HepG2 (cell line): ENCODE data around the gene THOC6. TPM values are rescaled to one million over a fixed set of nuclear protein-coding genes. Genes with fewer than 3 reads are reported as not detected.

Experiments
- ATAD3A ChIP-seq: sonication (generic); formaldehyde crosslinking; IDR thresholded peaks from 2 replicates; pipeline ENCODE4 v1.4.0; 2020; ENCODE audit warnings: missing genetic modification reagents
- BORCS8-MEF2B ChIP-seq: sonication (generic); formaldehyde crosslinking; IDR thresholded peaks from 2 replicates; pipeline ENCODE4 v1.8.0; 2022; ENCODE audit warnings: mild to moderate bottlenecking, missing genetic modification reagents
- BRCA1 ChIP-seq: sonication (generic); formaldehyde crosslinking; IDR thresholded peaks from 2 replicates; pipeline ENCODE4 v1.4.0; 2020; ENCODE audit warnings: missing genetic modification reagents
- CHCHD3 ChIP-seq: sonication (generic); formaldehyde crosslinking; IDR thresholded peaks from 2 replicates; pipeline ENCODE4 v1.8.0; 2022; ENCODE audit warnings: mild to moderate bottlenecking, missing genetic modification reagents, moderate library complexity
- MEF2D ChIP-seq: sonication (generic); formaldehyde crosslinking; IDR thresholded peaks from 2 replicates; pipeline ENCODE4 v1.5.1; 2020; ENCODE audit warnings: mild to moderate bottlenecking, missing genetic modification reagents
- NBN ChIP-seq: fragments of 450-650 bp; conservative IDR thresholded peaks from 2 replicates; pipeline ENCODE4 v1.6.1; 2017
- PAX8 ChIP-seq: sonication (generic); formaldehyde crosslinking; IDR thresholded peaks from 2 replicates; pipeline ENCODE4 v1.8.0; 2022; ENCODE audit warnings: mild to moderate bottlenecking, missing genetic modification reagents, borderline replicate concordance
- REL ChIP-seq: sonication (generic); formaldehyde crosslinking; conservative IDR thresholded peaks from 2 replicates; pipeline ENCODE4 v1.8.0; 2022; ENCODE audit warnings: mild to moderate bottlenecking, missing genetic modification reagents, moderate library complexity
- SIX4 ChIP-seq: sonication (generic); formaldehyde crosslinking; IDR thresholded peaks from 2 replicates; pipeline ENCODE4 v1.4.0; 2020; ENCODE audit warnings: missing genetic modification reagents
- SRSF9 ChIP-seq: fragments of 200-400 bp; formaldehyde crosslinking; IDR thresholded peaks from 2 replicates; pipeline ENCODE4 v1.6.1; 2018; ENCODE audit warnings: borderline replicate concordance, mild to moderate bottlenecking, low read depth, low read length; ENCODE audit not compliant: insufficient read depth, poor library complexity, severe bottlenecking
- ZBTB7B ChIP-seq: sonication (generic); formaldehyde crosslinking; IDR thresholded peaks from 2 replicates; pipeline ENCODE4 v1.4.0; 2020; ENCODE audit warnings: missing genetic modification reagents
- ZGPAT ChIP-seq: IDR thresholded peaks from 2 replicates; pipeline ENCODE4 v1.6.1; 2016; ENCODE audit warnings: mild to moderate bottlenecking
- ZNF235 ChIP-seq: sonication (generic); formaldehyde crosslinking; IDR thresholded peaks from 2 replicates; pipeline ENCODE4 v1.8.1; 2023; ENCODE audit warnings: mild to moderate bottlenecking, missing genetic modification reagents, borderline replicate concordance
- ZNF414 ChIP-seq: sonication (generic); formaldehyde crosslinking; IDR thresholded peaks from 2 replicates; pipeline ENCODE4 v1.5.0; 2020; ENCODE audit warnings: missing genetic modification reagents
- ZNF530 ChIP-seq: sonication (generic); formaldehyde crosslinking; IDR thresholded peaks from 2 replicates; pipeline ENCODE4 v1.5.0; 2020; ENCODE audit warnings: low read depth, mild to moderate bottlenecking, missing genetic modification reagents
- ZNF746 ChIP-seq: sonication (generic); formaldehyde crosslinking; IDR thresholded peaks from 2 replicates; pipeline ENCODE4 v1.8.0; 2022; ENCODE audit warnings: mild to moderate bottlenecking, missing genetic modification reagents
- ZNF747 ChIP-seq: sonication (generic); formaldehyde crosslinking; IDR thresholded peaks from 2 replicates; pipeline ENCODE4 v1.8.1; 2023; ENCODE audit warnings: missing genetic modification reagents, mild to moderate bottlenecking, borderline replicate concordance
- ZNF761 ChIP-seq: sonication (generic); formaldehyde crosslinking; conservative IDR thresholded peaks from 2 replicates; pipeline ENCODE4 v1.4.0; 2020; ENCODE audit warnings: mild to moderate bottlenecking, missing genetic modification reagents
- ZNF768 ChIP-seq: sonication (generic); formaldehyde crosslinking; IDR thresholded peaks from 2 replicates; pipeline ENCODE4 v1.4.0; 2020; ENCODE audit warnings: missing genetic modification reagents
- ZSCAN21 ChIP-seq: sonication (generic); formaldehyde crosslinking; IDR thresholded peaks from 2 replicates; pipeline ENCODE4 v1.8.0; 2022; ENCODE audit warnings: mild to moderate bottlenecking, missing genetic modification reagents, moderate library complexity, borderline replicate concordance
- polyA plus RNA-seq, 8 experiments: library from polyadenylated mRNA; depleted of rRNA in 3 of 8; stranded (reverse) in 7 of 8; unstranded in 1 of 8; fragments of >200 nt; fragmentation: Illumina TruSeq in 4 of 8; extraction: Trizol in 4 of 8; gene quantifications; 2 replicates each; pipeline versions ENCODE4 v1.2.1 to v1.2.3, GENCODE V29; 2011 to 2016; ENCODE audit warnings: low read depth in 4 of 8, missing spikeins in 1 of 8, mixed read lengths in 1 of 8; ENCODE audit not compliant: insufficient read depth in 1 of 8
- total RNA-seq, 5 experiments: library from RNA; depleted of rRNA; stranded (reverse); fragments of >200 nt; fragmentation: Illumina TruSeq; extraction: Trizol; gene quantifications; 2 replicates each; pipeline ENCODE4 v1.2.3, GENCODE V29; 2016; ENCODE audit warnings: low read depth in 1 of 5
- TF ChIP-seq, protein P1 (sequence below): sonication (generic); formaldehyde crosslinking; IDR thresholded peaks from 2 replicates; pipeline ENCODE4 v1.5.1; 2020; ENCODE audit warnings: mild to moderate bottlenecking, missing genetic modification reagents, borderline replicate concordance
- TF ChIP-seq, protein P2 (sequence below): sonication (generic); formaldehyde crosslinking; IDR thresholded peaks from 2 replicates; pipeline ENCODE4 v1.5.0; 2020; ENCODE audit warnings: mild to moderate bottlenecking, missing genetic modification reagents
- TF ChIP-seq, protein P3 (sequence below): sonication (generic); IDR thresholded peaks from 2 replicates; pipeline ENCODE4 v1.6.1; 2016; ENCODE audit warnings: low read depth, borderline replicate concordance
- TF ChIP-seq, protein P4 (sequence below): IDR thresholded peaks from 2 replicates; pipeline ENCODE4 v1.6.1; 2016; ENCODE audit warnings: missing biosample characterization, missing genetic modification reagents, low read depth

Gene THOC6
- total and polyA plus RNA-seq, 2 of the 13 experiments (the other 11 are each of a cell fraction or from before 2014, with no cell fraction given), result 32.1 to 37.0 TPM

- TF ChIP-seq, protein P1, sequence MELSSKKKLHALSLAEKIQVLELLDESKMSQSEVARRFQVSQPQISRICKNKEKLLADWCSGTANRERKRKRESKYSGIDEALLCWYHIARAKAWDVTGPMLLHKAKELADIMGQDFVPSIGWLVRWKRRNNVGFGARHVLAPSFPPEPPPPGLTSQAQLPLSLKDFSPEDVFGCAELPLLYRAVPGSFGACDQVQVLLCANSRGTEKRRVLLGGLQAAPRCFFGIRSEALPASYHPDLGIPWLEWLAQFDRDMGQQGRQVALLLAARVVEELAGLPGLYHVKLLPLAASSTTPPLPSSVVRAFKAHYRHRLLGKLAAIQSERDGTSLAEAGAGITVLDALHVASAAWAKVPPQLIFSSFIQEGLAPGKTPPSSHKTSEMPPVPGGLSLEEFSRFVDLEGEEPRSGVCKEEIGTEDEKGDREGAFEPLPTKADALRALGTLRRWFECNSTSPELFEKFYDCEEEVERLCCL (CRISPR knock-in tag), result no peak
- no peak for TF ChIP-seq SRSF9
- TF ChIP-seq ZNF414 (CRISPR knock-in tag), result no peak
- no peak for TF ChIP-seq SIX4
- TF ChIP-seq, protein P2, sequence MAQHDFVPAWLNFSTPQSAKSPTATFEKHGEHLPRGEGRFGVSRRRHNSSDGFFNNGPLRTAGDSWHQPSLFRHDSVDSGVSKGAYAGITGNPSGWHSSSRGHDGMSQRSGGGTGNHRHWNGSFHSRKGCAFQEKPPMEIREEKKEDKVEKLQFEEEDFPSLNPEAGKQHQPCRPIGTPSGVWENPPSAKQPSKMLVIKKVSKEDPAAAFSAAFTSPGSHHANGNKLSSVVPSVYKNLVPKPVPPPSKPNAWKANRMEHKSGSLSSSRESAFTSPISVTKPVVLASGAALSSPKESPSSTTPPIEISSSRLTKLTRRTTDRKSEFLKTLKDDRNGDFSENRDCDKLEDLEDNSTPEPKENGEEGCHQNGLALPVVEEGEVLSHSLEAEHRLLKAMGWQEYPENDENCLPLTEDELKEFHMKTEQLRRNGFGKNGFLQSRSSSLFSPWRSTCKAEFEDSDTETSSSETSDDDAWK, result no peak
- TF ChIP-seq, protein P3, sequence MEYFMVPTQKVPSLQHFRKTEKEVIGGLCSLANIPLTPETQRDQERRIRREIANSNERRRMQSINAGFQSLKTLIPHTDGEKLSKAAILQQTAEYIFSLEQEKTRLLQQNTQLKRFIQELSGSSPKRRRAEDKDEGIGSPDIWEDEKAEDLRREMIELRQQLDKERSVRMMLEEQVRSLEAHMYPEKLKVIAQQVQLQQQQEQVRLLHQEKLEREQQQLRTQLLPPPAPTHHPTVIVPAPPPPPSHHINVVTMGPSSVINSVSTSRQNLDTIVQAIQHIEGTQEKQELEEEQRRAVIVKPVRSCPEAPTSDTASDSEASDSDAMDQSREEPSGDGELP, result peak; percentile 92
- TF ChIP-seq, protein P4, sequence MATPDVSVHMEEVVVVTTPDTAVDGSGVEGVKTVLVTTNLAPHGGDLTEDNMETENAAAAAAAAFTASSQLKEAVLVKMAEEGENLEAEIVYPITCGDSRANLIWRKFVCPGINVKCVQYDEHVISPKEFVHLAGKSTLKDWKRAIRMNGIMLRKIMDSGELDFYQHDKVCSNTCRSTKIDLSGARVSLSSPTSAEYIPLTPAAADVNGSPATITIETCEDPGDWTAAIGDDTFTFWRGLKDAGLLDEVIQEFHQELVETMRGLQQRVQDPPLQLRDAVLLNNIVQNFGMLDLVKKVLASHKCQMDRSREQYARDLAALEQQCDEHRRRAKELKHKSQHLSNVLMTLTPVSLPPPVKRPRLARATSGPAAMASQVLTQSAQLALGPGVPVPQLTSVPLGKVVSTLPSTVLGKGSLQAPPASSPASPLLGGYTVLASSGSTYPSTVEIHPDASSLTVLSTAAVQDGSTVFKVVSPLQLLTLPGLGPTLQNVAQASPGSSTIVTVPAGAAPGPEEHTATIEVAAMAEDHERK, result no peak
- TF ChIP-seq NBN, result no peak
- no peak for TF ChIP-seq CHCHD3 (CRISPR knock-in tag)
- no peak for TF ChIP-seq ZNF235 (CRISPR knock-in tag)
- TF ChIP-seq ZNF746 (CRISPR knock-in tag), result no peak
- TF ChIP-seq PAX8, result no peak
- no peak for TF ChIP-seq ZNF761 (CRISPR knock-in tag)
- no peak; the same call in 1 of the 2 replicates for TF ChIP-seq BRCA1 (CRISPR knock-in tag)
- no peak for TF ChIP-seq ZNF530 (CRISPR knock-in tag)
- no peak for TF ChIP-seq REL (CRISPR knock-in tag)
- no peak for TF ChIP-seq BORCS8-MEF2B (CRISPR knock-in tag)
- peak; percentile 69 for TF ChIP-seq ZGPAT
- no peak for TF ChIP-seq ZBTB7B (CRISPR knock-in tag)
- TF ChIP-seq ZNF747 (CRISPR knock-in tag), result no peak
- TF ChIP-seq ATAD3A (CRISPR knock-in tag), result no peak
- TF ChIP-seq ZSCAN21 (CRISPR knock-in tag), result no peak; the same call in 1 of the 2 replicates
- no peak for TF ChIP-seq ZNF768
- peak; percentile 57; the same call in 1 of the 2 replicates for TF ChIP-seq MEF2D (CRISPR knock-in tag)
Measured at GRCh38 chr16:3003582-3004270, 20.1 kb upstream of the THOC6 start (continued).
